ENCODE data around the gene RXYLT1.
"Not testable (repeated sequence)": the region's sequence is repeated elsewhere in the genome, so short reads cannot be mapped to it uniquely, and the experiment has no call there.

RXYLT1 gene, protein sequence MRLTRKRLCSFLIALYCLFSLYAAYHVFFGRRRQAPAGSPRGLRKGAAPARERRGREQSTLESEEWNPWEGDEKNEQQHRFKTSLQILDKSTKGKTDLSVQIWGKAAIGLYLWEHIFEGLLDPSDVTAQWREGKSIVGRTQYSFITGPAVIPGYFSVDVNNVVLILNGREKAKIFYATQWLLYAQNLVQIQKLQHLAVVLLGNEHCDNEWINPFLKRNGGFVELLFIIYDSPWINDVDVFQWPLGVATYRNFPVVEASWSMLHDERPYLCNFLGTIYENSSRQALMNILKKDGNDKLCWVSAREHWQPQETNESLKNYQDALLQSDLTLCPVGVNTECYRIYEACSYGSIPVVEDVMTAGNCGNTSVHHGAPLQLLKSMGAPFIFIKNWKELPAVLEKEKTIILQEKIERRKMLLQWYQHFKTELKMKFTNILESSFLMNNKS

DNA sequence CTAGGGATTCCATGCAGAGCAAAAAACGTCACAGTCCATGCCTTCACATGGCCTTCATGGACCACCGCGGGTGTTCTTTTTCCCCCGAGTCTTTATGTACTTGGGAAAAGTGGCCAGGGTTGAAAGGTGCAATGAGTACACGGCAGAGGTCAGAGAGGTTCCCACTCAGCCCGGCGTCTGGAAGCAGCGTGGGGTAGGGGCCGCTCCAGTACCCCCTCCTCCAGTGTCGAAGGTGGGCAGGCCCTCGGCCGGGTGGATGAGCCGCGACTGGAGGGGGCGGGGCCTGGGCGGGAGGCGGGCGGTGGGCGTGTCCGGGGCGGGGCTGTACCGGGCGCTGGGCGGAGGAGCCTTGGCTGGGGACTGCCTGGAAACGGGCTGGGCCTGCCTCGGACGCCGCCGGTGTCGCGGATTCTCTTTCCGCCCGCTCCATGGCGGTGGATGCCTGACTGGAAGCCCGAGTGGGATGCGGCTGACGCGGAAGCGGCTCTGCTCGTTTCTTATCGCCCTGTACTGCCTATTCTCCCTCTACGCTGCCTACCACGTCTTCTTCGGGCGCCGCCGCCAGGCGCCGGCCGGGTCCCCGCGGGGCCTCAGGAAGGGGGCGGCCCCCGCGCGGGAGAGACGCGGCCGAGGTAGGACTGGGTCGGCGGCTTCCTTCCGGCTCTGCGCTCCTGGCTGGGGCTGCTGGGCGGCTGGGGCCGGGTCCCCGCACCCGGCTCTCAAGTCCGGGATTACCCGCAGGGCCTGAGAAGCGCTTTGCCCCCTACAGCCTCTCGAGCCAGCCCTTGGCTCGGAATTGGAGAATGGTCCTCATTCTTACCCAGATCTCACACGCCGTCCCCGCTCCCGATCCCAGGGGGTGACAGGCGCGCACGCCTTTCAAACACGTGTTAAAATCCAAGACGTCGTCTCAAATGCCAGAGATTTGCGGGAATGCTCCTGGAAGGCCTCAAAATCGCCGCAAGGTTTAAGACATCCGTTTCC is at the start of gene RXYLT1:
Gene RXYLT1, plus strand, starts transcription at position 412 of the 984 bp plus-strand sequence. Its CDS starts 52 bp downstream, at position 464.
- peak; percentile 55 for DNase-seq (ENCODE audit: low read depth, low spot score)
- H3K9me3 ChIP-seq (ENCODE audit: control insufficient read depth, insufficient read depth, low read length): no peaks in the 10 kb centered on the region
- WGBS (ENCODE audit: insufficient coverage, insufficient read length): no CpG with 5 or more reads among the region's 86 CpGs
- H3K4me3 ChIP-seq (ENCODE audit: low read length): peak within 1 kb of the TSS; percentile 82
- H3K4me1 ChIP-seq (ENCODE audit: control insufficient read depth, insufficient read depth, low read length): no peaks in the 10 kb centered on the region
- no peaks in the 10 kb centered on the region for H3K36me3 ChIP-seq (ENCODE audit: control insufficient read depth, insufficient read depth, low read length)
- H3K27ac ChIP-seq (ENCODE audit: low read length): no peak within 1 kb of the TSS
- no peaks in the 10 kb centered on the region for H3K27me3 ChIP-seq (ENCODE audit: control insufficient read depth, insufficient read depth, low read length)

DNA sequence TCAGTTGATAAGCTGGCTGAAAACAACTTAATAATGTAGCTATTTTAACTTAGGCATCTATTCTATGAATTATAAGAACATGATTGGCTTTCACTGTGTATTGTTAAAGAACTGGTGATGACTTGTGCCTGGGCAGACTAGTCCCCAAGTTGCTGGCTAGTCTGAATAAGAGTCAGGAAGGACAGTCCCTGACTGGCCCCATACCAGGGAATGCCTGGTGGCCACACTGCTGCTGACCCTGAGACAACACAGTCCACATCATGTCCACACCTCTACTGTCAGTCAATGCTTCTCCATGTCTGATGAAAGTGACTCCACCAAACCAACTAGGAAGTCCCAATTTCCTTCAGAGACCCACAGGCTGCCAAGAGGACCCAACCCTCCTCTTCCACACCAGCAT is 46.9 kb upstream of the RXYLT1 start:
- not testable (repeated sequence) for H3K36me3 ChIP-seq (ENCODE audit: control insufficient read depth, insufficient read depth, low read length); H3K27me3 ChIP-seq (ENCODE audit: control insufficient read depth, insufficient read depth, low read length); H3K9me3 ChIP-seq (ENCODE audit: control insufficient read depth, insufficient read depth, low read length); H3K27ac ChIP-seq (ENCODE audit: low read length); H3K4me3 ChIP-seq (ENCODE audit: low read length); DNase-seq (ENCODE audit: low read depth, low spot score); H3K4me1 ChIP-seq (ENCODE audit: control insufficient read depth, insufficient read depth, low read length)

DNA sequence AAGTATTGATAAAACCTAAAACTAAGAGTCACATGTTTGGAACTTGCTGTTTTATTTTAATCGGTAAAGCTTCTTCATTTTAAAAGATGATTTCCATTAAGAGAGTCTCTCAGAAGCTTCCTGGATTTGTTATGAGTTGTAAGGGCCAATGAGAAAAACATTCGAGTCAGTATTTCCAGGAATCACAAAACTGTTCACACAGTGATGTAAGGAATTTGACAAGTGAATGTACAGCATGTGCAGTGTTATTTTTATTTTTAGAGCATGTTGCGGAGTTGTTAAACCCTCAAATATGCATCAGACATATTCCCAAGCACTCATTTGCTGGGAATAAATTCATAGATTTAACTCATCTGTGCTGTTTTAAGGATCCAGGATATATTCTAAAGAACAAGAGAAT is 46.1 kb upstream of the RXYLT1 start:
- DNase-seq (ENCODE audit: low read depth, low spot score); H3K4me3 ChIP-seq (ENCODE audit: low read length); H3K4me1 ChIP-seq (ENCODE audit: control insufficient read depth, insufficient read depth, low read length); H3K36me3 ChIP-seq (ENCODE audit: control insufficient read depth, insufficient read depth, low read length); H3K27ac ChIP-seq (ENCODE audit: low read length); H3K9me3 ChIP-seq (ENCODE audit: control insufficient read depth, insufficient read depth, low read length); H3K27me3 ChIP-seq (ENCODE audit: control insufficient read depth, insufficient read depth, low read length): not testable (repeated sequence)
- WGBS (ENCODE audit: insufficient coverage, insufficient read length): no CpG with 5 or more reads among the region's 3 CpGs

DNA sequence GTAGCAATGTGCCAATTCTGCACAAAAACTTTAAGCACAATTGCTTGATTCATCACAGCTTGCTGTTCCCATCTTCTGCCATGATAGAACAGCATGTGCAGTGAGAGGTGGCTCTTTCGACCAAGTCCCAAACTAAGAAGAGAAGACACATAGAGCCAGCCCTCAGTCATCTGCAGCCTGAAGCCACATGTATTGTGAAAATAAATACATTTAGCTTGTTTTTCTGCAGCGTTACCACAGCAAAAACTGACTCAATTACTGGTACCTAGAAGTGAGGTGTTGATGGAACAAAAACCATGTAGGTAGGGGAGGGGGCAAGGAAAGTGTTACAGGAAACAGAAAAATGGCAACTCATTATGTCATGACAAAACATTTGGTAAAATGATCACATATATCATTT is 39.2 kb upstream of the RXYLT1 start:
- not testable (repeated sequence) for H3K36me3 ChIP-seq (ENCODE audit: control insufficient read depth, insufficient read depth, low read length); DNase-seq (ENCODE audit: low read depth, low spot score); H3K9me3 ChIP-seq (ENCODE audit: control insufficient read depth, insufficient read depth, low read length); H3K4me1 ChIP-seq (ENCODE audit: control insufficient read depth, insufficient read depth, low read length); H3K27ac ChIP-seq (ENCODE audit: low read length); H3K27me3 ChIP-seq (ENCODE audit: control insufficient read depth, insufficient read depth, low read length); H3K4me3 ChIP-seq (ENCODE audit: low read length)
- no CpG with 5 or more reads among the region's 2 CpGs for whole genome bisulfite sequencing (ENCODE audit: insufficient coverage, insufficient read length)

DNA sequence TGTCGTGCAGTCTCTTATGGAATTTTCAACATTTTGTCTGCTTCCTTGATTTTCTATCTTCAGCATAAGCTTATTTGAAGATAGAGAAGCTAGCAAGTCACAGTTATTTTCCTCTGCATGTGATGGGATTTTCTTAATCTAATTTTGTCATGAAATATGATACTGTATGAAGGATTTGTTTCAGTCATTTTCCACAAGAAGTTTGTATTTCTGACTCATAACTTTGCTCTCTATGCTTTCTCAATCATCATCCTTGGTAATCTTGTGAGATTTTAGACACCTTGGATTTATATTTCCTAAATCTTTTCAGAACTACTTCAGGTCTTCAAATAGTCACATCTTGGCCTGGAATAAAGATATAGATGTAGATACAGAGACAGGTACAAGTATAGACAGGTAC is 38.3 kb upstream of the RXYLT1 start:
- H3K36me3 ChIP-seq (ENCODE audit: control insufficient read depth, insufficient read depth, low read length); H3K27ac ChIP-seq (ENCODE audit: low read length); DNase-seq (ENCODE audit: low read depth, low spot score); H3K4me1 ChIP-seq (ENCODE audit: control insufficient read depth, insufficient read depth, low read length); H3K9me3 ChIP-seq (ENCODE audit: control insufficient read depth, insufficient read depth, low read length); H3K27me3 ChIP-seq (ENCODE audit: control insufficient read depth, insufficient read depth, low read length); H3K4me3 ChIP-seq (ENCODE audit: low read length): not testable (repeated sequence)
- WGBS (ENCODE audit: insufficient coverage, insufficient read length): no CpG with 5 or more reads among the region's 1 CpG

DNA sequence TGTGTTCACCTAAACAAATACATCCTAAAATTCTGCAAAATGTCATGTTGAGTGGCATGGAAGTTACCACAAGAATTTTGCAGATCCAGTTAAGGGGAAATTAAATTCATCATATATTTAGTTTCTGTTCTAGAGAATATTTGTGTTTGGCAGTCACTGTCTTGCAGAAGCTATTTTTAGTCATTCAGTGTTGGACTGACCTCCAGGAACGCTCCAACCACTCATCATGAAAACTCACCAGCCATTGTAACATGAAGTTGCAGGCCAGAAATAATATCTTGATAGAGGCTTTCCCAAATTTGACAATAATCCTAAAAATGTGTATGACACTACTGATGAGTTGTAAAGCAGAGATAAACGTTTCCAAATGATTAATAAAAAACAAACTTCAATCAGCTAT is 35.6 kb upstream of the RXYLT1 start:
- not testable (repeated sequence) for H3K4me3 ChIP-seq (ENCODE audit: low read length); H3K9me3 ChIP-seq (ENCODE audit: control insufficient read depth, insufficient read depth, low read length); H3K4me1 ChIP-seq (ENCODE audit: control insufficient read depth, insufficient read depth, low read length); H3K27me3 ChIP-seq (ENCODE audit: control insufficient read depth, insufficient read depth, low read length); DNase-seq (ENCODE audit: low read depth, low spot score); H3K27ac ChIP-seq (ENCODE audit: low read length); H3K36me3 ChIP-seq (ENCODE audit: control insufficient read depth, insufficient read depth, low read length)
- no CpG with 5 or more reads among the region's 2 CpGs for WGBS (ENCODE audit: insufficient coverage, insufficient read length)

DNA sequence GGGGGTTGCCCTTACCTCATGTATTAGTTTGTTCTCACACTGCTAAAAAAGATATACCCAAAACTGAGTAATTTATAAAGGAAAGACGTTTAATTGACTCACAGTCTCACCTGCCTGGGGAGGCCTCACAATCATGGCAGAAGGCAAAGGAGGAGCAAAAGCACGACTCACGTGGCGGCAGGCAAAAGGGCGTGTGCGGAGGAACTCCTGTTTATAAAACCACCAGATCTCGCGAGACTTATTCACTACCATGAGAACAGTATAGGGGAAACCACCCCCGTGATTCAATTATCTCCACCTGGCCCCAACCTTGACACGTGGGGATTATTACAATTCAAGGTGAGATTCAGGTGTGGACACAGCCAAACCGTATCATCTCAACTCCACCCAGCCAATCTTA is 33.2 kb upstream of the RXYLT1 start:
- not testable (repeated sequence) for H3K4me3 ChIP-seq (ENCODE audit: low read length); H3K27ac ChIP-seq (ENCODE audit: low read length)
- WGBS (ENCODE audit: insufficient coverage, insufficient read length): no CpG with 5 or more reads among the region's 11 CpGs

DNA sequence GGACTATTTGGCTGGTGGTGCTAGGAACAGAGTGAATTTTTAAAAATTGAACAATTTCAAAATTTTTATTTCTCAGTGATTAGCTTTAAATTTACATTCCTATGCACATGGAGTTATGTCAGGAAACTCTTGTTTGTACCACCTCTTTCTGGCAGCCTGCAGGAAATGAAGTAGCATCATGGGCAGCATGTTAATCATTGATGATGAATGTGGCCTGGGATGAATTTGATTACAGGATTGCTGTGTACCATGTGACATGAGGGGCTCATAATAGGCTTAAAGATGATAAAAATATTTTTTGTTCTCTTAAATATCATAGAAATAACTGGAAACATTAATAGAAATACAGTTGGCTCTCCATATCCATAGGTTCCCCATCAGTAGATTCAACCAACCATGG is 32.6 kb upstream of the RXYLT1 start:
- DNase-seq (ENCODE audit: low read depth, low spot score); H3K27me3 ChIP-seq (ENCODE audit: control insufficient read depth, insufficient read depth, low read length); H3K9me3 ChIP-seq (ENCODE audit: control insufficient read depth, insufficient read depth, low read length); H3K27ac ChIP-seq (ENCODE audit: low read length); H3K4me1 ChIP-seq (ENCODE audit: control insufficient read depth, insufficient read depth, low read length); H3K36me3 ChIP-seq (ENCODE audit: control insufficient read depth, insufficient read depth, low read length); H3K4me3 ChIP-seq (ENCODE audit: low read length): not testable (repeated sequence)

More for the DNA sequence above, 33.2 kb upstream of the RXYLT1 start:
- DNase-seq (ENCODE audit: low read depth, low spot score); H3K27me3 ChIP-seq (ENCODE audit: control insufficient read depth, insufficient read depth, low read length); H3K9me3 ChIP-seq (ENCODE audit: control insufficient read depth, insufficient read depth, low read length); H3K4me1 ChIP-seq (ENCODE audit: control insufficient read depth, insufficient read depth, low read length); H3K36me3 ChIP-seq (ENCODE audit: control insufficient read depth, insufficient read depth, low read length): not testable (repeated sequence)

DNA sequence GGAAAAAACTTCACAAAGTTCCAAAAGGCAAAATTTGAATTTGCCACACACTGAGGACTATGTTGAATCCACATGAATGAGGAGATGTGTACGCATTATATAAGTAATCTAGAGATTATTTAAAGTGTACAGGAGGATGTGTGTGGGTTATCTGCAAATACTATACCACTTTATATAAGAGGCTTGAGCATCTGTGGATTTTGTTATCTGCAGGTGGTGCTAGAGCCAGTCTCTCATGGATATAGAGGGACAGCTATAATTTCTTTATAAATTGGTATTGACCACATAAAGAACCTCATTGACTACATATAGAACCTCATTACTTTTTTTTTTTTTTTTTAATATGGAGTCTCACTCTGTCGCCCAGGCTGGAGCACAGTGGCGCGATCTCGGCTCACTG is 32.2 kb upstream of the RXYLT1 start:
- no peaks in the 10 kb centered on the region for H3K36me3 ChIP-seq (ENCODE audit: control insufficient read depth, insufficient read depth, low read length)
- no CpG with 5 or more reads among the region's 5 CpGs for WGBS (ENCODE audit: insufficient coverage, insufficient read length)
- H3K27ac ChIP-seq (ENCODE audit: low read length): no peak overlapping the region
- H3K27me3 ChIP-seq (ENCODE audit: control insufficient read depth, insufficient read depth, low read length): no peaks in the 10 kb centered on the region
- DNase-seq (ENCODE audit: low read depth, low spot score): no peak
- H3K9me3 ChIP-seq (ENCODE audit: control insufficient read depth, insufficient read depth, low read length): no peaks in the 10 kb centered on the region
- H3K4me3 ChIP-seq (ENCODE audit: low read length): no peak overlapping the region
- no peaks in the 10 kb centered on the region for H3K4me1 ChIP-seq (ENCODE audit: control insufficient read depth, insufficient read depth, low read length)

DNA sequence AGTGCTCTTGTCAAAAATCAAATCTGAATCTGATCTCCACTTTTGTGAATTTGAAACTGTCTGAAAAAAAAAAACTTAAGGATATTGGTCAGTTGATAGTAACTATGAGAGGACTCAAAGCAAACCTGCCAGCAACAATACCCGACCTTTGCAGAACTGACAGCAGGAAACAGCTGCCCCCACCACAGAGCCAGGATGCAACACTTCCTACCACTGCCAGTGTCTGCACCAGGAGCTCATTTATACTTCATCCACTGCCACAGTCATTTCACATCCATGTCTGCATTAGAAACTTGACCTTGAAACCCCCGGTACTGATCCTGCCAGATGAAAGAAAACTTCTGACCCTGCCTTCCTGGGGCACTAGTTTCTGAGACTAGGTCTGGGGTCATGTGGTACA is 27.4 kb upstream of the RXYLT1 start:
- DNase-seq (ENCODE audit: low read depth, low spot score): no peak
- no CpG with 5 or more reads among the region's 2 CpGs for WGBS (ENCODE audit: insufficient coverage, insufficient read length)
- H3K27me3 ChIP-seq (ENCODE audit: control insufficient read depth, insufficient read depth, low read length): no peaks in the 10 kb centered on the region

More for the DNA sequence above, 27.4 kb upstream of the RXYLT1 start:
- no peaks in the 10 kb centered on the region for H3K9me3 ChIP-seq (ENCODE audit: control insufficient read depth, insufficient read depth, low read length)
- H3K4me1 ChIP-seq (ENCODE audit: control insufficient read depth, insufficient read depth, low read length): no peaks in the 10 kb centered on the region
- no peak overlapping the region for H3K27ac ChIP-seq (ENCODE audit: low read length)
- no peak overlapping the region for H3K4me3 ChIP-seq (ENCODE audit: low read length)
- no peaks in the 10 kb centered on the region for H3K36me3 ChIP-seq (ENCODE audit: control insufficient read depth, insufficient read depth, low read length)
